GM18907 (cell line): ENCODE results near the gene KRT85.
A peak's percentile ranks its signal among the peaks of the same experiment; 100 is the strongest.
"Not testable (repeated sequence)": the region's sequence is repeated elsewhere in the genome, so short reads cannot be mapped to it uniquely, and the experiment has no call there.

Experiments
- ATAC-seq: cut with Tn5 transposase; IDR thresholded peaks from one replicate; pipeline ENCODE4 v1.9.1; 2021; ENCODE audit warnings: mild to moderate bottlenecking, moderate library complexity; ENCODE audit not compliant: unreplicated experiment

The KRT85 gene

GRCh38 chr12:52327830-52328500, 39.3 kb downstream of the KRT85 start:
- ATAC-seq: peak; percentile 22

DNA sequence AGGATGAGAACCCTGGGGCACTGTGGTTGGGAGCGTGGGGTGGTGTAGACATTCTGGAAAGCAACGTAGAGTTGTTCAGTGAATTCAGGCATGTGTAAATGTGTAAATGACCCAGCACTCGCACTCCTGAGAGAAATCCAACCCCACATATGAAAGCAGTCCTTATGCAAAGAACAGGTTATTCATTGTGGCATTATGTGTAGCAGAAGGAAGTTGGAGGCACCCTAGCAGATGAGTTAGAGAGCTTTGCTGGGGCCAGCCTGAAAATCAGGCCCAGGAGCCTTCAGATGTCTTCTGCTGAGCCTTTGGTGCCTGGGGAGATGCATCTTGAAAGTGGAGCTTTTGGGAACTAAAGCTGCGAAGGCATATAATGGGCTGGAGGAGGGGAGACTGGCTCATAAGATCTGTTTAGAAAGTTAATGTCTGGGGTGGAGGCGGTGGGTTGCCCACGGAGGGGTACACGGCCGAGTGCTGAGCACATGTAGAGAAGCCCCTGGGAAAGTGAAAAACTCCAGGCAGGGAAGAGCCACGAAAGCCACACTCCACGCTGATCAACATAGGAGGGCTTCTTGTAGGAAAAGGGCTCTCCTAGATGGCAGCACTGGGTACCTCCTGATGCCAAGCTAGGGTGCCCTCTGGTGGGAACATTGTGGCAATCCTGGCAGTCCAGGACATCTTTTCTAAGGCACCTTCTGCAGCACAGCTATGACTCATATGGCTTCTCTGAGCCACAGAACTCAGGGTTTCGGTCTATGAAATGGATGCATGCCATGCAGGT, 40.0 kb downstream of the KRT85 start:
- peak; percentile 90 for ATAC-seq

GRCh38 chr12:52324153-52324444, 43.2 kb downstream of the KRT85 start:
- ATAC-seq: no peak

DNA sequence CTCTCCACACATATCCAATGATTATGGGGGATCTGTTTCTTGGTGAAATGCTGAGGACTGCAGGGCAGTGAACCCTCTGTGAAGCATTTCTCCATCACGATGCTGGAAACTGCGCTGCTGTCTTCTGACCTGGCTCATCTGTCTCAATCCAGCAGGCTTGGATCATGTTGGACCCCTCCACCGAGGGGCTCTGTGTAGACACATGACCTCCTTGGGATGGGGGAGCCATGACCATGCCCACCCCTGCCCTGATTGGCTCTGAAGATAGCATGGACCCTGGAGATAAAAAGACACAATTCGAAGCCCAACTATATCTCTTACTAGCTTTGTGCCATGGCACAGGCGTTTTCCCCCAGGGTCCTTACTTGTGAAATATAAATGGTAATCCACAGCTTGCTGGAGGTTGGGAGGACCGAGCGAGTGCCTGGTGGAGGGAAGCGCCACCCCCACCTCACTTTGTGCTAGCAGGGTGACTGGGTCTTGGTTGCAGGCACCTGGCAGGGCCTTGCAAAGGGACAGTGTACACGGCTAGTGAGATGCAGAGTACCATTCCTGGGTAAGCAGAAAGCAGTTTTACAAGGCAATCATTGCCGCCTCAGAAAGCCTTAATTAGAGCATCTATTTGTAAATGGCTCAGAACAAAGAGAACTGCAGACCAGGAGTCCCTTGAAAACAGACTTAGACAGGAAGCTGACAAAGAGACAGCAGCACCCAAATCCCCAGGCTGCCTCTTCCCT, 43.7 kb downstream of the KRT85 start:
- ATAC-seq: no peak

- ATAC-seq: no peak
Measured at GRCh38 chr12:52323001-52323400, 44.3 kb downstream of the KRT85 start.

GRCh38 chr12:52322069-52322468, 45.2 kb downstream of the KRT85 start:
- ATAC-seq: no peak

DNA sequence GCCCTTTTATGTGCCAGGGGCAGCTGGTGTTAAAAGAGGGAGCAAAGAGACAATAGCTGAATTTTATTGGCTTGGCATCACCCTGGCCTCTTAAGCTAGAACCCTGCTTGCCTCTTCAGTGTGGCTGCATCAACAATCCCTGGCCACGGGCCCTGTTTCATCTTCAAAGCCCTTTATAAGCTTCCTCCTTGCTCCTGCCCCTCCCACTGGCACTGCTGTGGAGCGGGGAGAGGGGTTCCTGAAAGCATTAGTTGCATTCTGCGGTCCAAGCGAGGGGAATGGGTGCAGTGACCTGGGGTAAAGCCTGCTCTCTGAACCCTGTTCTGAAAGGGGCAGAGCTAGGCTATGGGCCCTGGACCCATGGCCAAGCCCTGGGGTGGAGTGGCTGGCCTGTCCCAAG, 45.9 kb downstream of the KRT85 start:
- ATAC-seq: no peak

GRCh38 chr12:52320784-52321400, 46.4 kb downstream of the KRT85 start, which contains the start of gene KRT83:
Gene KRT83 (minus strand): TSS chr12:52321398. CDS start chr12:52321335, 63 bp downstream.
- no peak for ATAC-seq

- no peak for ATAC-seq
Measured at GRCh38 chr12:52319097-52319496, 48.2 kb downstream of the KRT85 start.

DNA sequence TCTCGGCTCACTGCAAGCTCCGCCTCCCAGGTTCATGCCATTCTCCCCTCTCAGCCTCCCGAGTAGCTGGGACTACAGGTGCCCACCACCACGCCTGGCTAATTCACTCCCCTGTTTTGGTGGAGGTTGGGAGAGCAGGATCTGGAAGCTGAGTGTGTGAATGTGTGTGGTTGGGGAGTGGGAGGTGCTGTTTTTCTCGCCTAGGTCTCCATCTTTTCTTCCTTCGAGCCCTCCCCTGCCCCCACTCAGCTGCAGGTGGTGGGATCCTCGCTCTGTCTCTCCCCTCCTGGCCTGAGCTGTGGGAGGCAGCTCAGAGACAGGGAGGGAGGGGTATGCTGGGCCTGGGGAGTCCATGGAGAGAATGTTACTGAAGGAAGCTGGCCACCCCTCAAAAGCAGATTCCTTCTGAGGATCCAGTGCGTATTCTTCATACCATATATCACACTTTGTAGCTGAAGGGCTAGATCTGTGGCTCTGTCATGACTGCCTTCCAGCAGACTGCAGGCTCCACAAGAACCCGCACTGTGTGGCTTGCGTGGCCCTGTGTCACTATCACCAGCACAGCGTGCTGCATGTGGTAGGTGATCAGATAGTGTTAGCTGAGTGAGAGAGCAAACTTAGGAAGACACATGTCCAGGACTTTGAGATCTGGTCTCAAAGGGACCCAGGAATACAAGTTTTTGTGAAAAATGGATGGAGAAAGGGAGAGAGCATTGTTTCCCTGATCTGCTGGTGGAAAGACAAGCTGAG, 48.9 kb downstream of the KRT85 start:
- no peak for ATAC-seq

GRCh38 chr12:52317468-52318052, 49.7 kb downstream of the KRT85 start:
- ATAC-seq: no peak

DNA sequence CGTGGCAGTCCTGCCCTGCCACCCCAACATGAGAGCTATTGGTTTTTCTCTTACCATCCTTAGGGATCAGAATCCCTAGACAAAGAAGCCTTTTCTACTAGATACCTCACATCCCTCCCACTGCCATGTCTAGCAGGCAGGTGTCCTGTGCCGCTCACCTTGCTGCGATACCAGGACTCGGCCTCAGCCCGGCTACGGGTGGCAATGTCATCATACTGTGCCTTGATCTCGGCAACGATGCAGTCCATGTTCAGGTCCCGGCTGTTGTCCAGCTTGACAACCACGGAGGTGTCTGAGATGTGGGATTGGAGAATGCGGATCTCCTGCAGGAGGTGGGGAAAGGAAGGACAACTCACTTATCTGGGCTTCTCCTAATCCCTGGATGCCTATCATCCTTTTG, 50.6 kb downstream of the KRT85 start:
- ATAC-seq: no peak

DNA sequence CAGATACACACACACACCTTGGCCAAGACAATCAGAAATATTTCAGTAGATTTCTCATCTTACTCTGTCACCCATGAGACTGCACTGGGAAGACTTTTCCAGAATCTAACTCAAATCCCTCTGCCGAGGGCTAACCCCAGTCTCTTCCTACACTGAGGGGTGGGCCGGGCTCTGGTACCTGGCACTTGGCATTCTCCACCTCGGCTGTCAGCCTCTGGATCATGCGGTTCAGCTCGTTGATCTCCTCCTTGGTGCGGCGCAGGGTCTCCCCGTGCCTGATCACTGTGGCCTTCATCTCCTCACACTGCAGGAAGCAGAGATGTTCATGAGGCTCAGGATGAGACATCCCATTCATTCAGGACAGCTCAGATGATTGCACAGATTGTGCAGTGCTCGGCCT, 51.0 kb downstream of the KRT85 start:
- ATAC-seq: no peak

DNA sequence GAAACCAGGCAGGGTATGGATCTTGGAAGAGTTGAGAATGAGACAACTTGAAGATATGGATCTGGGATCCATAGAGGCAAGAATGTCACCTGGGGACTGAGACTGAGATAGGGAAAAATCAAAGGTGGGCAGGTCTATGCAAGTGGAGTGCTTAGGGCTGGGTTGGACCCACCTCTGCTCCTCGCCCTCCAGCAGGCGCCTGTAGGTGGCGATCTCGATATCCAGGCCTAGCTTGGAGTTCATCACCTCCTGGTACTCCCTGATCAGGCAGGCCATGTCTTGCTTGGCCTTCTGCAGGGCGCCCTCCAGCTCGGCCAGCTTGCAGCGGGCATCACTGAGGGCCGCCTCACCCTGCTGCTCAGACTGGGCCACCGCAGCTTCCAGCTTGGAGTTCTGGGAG, 51.6 kb downstream of the KRT85 start:
- not testable (repeated sequence) for ATAC-seq

DNA sequence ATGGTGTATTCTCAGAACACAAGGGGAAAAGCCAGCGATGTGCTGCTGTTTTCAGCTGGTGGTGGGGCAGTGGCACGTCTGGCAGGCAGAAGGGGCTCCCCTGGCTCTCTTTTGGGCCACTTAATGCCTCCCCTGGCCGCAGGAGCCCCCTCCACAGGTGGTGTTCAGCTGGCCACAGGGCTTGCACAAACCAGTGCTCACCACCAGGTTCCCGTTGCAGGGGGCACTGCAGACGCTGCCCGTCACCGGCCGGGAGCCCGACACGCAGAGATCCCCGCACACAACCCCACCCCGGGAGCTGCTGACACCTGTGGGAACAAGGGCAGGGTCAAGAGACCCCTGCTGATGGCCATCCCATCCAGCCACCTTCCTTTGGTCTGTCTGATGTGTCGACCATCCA, 52.8 kb downstream of the KRT85 start:
- no peak for ATAC-seq

GRCh38 chr12:52313926-52314325, 53.4 kb downstream of the KRT85 start:
- no peak for ATAC-seq

GRCh38 chr12:52313461-52313860, 53.8 kb downstream of the KRT85 start:
- ATAC-seq: no peak

DNA sequence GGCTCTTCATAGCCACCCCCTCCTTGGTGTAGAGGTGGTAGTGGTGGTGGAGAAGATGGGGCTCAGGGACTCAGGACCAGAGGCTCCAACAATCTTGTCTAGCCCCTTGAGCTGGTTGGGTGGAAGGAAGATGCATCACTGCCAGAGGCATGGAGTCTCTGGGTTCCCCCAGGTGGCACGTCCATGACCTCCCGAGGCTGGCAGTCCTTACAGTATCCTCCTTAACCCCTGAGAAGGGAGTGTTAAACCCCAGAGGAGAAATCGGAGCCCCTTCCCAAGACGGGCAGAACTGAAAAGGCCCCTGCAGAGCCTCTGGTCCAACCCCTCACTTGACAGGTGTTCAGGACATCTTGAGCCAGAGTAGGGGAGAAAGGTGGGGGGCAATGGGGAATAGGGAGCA, 55.2 kb downstream of the KRT85 start:
- ATAC-seq: no peak

DNA sequence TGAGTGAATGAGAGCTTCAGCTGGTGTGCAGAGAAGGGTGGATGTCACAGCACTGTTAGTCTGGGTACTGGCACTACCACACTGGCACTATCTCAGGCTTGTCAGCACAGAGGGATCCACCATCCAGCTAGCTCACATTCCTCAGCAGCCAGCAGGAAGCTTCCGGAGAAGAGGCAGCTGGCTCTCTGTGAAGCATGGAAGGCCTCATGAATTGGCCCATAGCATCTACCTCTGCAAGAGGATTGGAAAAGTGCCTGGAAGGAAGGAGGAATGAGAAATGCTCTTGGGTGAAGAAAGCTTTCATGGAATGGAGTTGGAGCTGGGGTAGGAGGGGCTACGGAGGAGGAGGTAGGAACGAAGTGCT, 56.0 kb downstream of the KRT85 start:
- no peak for ATAC-seq

DNA sequence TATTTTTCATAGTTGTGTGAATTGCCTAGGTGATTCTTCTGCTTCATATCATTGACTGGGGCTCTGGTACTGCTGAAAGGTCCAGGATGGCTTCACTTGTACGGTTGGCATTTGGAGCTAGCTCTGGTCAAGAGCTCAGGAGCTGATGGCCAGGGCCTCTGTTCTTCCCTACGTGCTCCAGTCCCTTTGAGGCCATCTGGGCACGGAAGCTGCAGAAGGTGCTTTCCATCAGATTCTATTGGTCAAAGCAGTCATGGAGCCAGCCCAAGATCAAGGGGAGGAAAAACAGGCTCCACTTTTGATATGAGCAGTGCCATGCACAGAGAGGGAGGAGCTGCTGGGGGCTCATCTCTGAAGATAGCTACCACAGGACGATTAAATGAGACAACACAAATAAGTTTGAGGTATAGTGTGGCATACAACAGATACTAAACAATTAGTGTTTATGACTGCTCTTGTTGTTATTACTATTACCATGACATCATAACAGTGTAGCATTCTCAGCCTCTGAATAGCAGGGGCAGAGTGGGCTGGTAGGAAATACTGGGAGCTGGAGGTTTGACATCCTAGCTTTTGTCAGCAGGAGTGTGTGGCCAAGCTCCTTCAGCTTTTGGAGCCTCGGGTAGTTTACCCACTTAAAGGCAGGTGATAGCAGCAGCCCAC, 56.5 kb downstream of the KRT85 start:
- no peak for ATAC-seq
